SK-N-SH (cell line): ENCODE data around the gene INPP5B. TPM values are rescaled to one million over a fixed set of nuclear protein-coding genes. Genes with fewer than 3 reads are reported as not detected.

Experiments
- polyA plus RNA-seq, 3 experiments: library from polyadenylated mRNA; depleted of rRNA; stranded (reverse); fragments of >200 nt; gene quantifications; 2 replicates each; pipeline ENCODE4 v1.2.3, GENCODE V29; 2012
- small RNA-seq, 7 experiments: library from RNA; depleted of rRNA; stranded (forward); fragments of <200 nt; gene quantifications; one replicate each; pipeline ENCODE3, GENCODE V24; 2012

The INPP5B gene
- polyA plus RNA-seq, 1 of the 3 experiments (the other 2 are of a cell fraction): 10.5 TPM

Small RNA genes lying within 50 kb of the gene (small RNA-seq; reads per million reads assigned to genes)
- gene RF00017: 0 reads per million in 7 experiments
- 0 reads per million in 7 experiments for gene RF00092
- gene RNU6-510P: 0 reads per million in 7 experiments
- 0 reads per million in 7 experiments for gene RNU6-584P

Other genes with a start within 250 kb of the INPP5B start
- gene EPHA10, start 181.9 kb downstream of the INPP5B start, polyA plus RNA-seq (2012; rRNA removed): 0.05 and 0.06 TPM in 2 replicates
- 2.7 and 3.7 TPM in 2 replicates for gene MANEAL, start 153.2 kb downstream of the INPP5B start, polyA plus RNA-seq (2012; rRNA removed)
- 63.2 and 75.3 TPM in 2 replicates for gene C1orf122, start 139.3 kb downstream of the INPP5B start, polyA plus RNA-seq (2012; rRNA removed)
- gene YRDC, start 138.8 kb downstream of the INPP5B start, polyA plus RNA-seq (2012; rRNA removed): 34.2 and 46.1 TPM in 2 replicates
- gene MTF1, start 87.5 kb downstream of the INPP5B start, polyA plus RNA-seq (2012; rRNA removed): 5.0 and 7.4 TPM in 2 replicates
- 35.3 and 41.5 TPM in 2 replicates for gene SF3A3, start 43.0 kb upstream of the INPP5B start, polyA plus RNA-seq (2012; rRNA removed)
- gene FHL3, start 58.5 kb upstream of the INPP5B start, polyA plus RNA-seq (2012; rRNA removed): 4.2 and 6.8 TPM in 2 replicates
- 26.8 and 27.3 TPM in 2 replicates for gene UTP11, start 65.7 kb upstream of the INPP5B start, polyA plus RNA-seq (2012; rRNA removed)
- not detected in 2 replicates for gene POU3F1, start 99.7 kb upstream of the INPP5B start, polyA plus RNA-seq (2012; rRNA removed)